HG03558 (cell line): Measurements from ENCODE around the gene CD9.
A peak's percentile ranks its signal among the peaks of the same experiment; 100 is the strongest.
"Not testable (repeated sequence)": the region's sequence is repeated elsewhere in the genome, so short reads cannot be mapped to it uniquely, and the experiment has no call there.

Experiments
- ATAC-seq: cut with Tn5 transposase; IDR thresholded peaks from one replicate; pipeline ENCODE4 v1.9.1; 2021; ENCODE audit warnings: moderate number of reproducible peaks; ENCODE audit not compliant: unreplicated experiment; ENCODE audit errors: extremely low read depth

CD9 gene, protein sequence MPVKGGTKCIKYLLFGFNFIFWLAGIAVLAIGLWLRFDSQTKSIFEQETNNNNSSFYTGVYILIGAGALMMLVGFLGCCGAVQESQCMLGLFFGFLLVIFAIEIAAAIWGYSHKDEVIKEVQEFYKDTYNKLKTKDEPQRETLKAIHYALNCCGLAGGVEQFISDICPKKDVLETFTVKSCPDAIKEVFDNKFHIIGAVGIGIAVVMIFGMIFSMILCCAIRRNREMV

DNA sequence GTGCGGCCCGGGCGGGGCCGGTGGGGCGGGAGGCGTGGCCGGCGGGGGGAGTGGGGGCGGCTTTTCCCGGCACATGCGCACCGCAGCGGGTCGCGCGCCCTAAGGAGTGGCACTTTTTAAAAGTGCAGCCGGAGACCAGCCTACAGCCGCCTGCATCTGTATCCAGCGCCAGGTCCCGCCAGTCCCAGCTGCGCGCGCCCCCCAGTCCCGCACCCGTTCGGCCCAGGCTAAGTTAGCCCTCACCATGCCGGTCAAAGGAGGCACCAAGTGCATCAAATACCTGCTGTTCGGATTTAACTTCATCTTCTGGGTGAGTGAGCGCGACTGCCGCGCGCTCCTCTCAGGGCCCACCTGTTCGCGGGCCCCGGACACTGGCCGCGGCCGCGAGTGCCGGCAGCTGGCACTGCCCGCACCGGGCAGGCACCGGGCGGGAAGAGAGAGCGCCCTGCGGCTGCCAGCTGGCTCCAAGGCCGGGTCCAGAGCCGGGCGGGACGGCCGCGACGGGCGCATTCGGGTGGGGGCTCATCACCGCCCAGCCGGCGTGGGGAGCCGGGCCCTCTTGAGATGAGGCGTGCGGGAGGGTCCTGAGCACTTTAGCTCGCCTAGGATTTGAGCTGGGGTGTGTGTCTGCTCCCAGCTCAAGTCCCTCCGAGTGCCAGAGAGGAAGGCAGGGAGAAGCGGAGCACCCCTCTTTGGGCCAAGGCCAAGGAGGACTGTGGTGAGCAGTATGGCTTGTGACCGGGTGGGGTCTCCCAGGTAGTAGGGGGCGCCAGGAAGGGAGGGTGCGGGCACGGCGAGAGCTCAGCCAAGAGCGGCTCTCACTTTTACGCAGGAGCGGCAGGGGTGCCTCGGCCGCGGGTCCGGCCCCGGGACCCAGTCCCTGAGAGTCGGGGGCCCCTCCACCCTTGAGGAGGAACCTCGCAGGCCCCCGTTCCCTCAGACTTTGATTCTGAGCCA is at the start of gene CD9:
Gene CD9 (plus strand): TSS at position 145 of the 957 bp plus-strand sequence. CDS start 100 bp downstream, at position 245.
- ATAC-seq = no peak

DNA sequence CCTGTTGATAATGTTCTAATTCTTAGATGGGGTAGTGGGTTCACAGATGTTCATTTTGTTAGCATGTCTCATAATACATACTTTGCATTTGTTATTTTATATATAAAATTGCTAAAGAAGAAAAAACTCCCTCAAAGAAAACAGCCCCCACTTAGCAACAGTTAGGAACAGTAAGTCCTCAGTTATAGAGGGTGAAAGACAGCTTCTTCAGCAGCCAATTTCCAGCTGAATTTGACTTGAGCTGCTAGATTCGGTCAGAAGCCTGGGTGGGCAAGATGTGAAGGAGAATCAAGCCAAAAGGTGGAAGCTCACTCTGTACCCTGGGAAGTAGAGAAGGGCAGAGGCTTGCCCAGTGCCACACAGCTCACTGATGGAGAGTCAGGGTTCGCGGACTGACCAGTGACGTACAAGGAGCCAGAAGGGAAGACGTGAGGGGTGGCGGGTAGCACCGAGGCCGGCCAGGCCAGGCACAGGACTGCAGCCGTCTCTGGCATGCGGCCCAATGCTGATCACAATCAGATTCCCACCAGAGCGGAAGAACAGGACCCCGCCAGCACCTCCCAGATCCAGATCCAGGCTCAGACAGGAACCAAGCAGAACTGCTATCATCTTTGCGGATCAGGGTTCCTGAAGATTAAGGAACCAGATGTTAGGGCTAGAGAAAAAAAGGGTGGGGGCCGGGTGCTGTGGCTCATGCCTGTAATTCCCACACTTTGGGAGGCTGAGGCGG is 45.3 kb upstream of the CD9 start:
- no peak for ATAC-seq

DNA sequence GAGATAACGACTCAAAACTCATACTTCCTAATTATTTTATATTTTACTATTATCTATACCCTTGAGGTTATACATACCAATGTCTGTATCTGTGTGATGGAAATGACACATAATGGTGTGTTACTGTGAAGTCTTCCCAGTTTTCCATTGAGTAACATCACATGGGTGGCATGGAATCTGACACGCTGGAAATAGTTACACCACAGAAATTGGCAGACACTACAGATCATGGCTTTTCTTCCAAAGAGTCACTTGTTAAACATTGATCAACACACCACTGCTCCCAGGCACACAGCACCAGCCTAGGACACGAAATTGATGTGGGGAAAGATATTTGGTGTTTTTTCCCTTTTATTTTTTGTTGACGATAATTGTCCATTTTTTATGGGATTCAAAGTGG is 42.7 kb upstream of the CD9 start:
- no peak for ATAC-seq

DNA sequence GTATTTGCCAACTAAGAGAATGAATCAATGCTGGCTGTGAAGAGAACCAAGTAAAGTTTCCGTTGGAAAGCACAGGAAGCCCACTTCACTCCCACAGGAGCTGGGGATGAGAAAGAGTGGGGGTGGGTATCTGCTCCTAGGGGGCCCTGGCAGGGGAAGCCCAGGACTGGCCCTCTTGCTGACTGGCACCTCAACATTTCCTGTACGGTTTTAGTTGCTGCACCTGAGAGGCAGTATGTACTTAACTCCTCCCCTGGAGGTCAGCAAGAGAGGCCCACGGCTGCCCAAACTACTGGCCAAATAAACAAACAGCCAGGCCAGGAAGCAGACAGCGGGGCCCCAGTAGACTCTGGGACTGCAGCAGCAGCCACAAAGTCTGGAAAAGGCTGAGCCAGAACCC is 41.9 kb upstream of the CD9 start:
- ATAC-seq = no peak

DNA sequence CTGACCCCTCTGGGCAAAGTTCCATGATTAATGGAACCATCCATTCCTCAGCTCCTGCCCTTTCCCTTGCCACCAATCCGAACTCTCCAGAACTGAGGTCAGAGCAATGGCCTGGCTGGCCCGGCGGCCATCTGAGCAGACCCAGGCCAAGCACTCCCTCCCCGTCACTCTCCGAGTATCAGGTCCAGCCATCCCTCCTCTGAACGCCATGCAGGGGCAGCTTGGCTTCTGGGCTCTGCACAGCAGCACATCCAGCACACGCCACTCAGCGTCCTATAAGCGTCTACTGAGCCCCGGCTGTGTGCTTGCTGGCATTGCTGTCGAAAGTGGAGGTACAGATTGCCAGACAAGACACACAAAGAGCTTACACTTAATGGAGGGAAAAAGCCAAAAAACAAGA is 41.5 kb upstream of the CD9 start:
- no peak for ATAC-seq

DNA sequence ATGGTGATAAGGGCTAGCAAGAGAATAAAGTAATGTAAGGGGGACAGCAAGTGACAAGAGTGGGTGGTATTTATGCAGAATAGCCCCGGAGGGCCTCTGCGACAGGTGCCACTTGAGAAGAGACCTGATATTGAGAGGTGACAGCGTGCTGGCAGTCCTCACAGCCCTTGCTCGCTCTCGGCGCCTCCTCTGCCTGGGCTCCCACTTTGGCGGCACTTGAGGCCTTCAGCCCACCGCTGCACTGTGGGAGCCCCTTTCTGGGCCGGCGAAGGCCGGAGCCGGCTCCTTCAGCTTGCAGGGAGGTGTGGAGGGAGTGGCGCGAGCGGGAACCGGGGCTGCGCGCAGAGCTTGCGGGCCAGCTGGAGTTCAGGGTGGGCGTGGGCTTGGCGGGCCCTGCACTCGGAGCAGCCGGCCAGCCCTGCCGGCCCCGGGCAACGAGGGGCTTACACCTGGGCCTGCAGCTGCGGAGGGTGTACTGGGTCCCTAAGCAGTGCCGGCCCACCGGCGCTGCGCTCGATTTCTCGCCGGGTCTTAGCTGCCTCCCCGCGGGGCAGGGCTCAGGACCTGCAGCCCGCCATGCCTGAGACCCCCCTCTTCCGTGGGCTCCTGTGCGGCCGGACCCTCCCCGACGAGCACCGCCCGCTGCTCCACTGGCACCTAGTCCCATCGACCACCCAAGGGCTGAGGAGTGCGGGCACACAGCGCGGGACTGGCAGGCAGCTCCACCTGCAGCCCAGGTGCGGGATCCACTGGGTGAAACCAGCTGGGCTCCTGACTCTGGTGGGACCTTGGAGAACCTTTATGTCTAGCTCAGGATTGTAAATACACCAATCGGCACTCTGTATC is 40.8 kb upstream of the CD9 start:
- ATAC-seq = not testable (repeated sequence)

DNA sequence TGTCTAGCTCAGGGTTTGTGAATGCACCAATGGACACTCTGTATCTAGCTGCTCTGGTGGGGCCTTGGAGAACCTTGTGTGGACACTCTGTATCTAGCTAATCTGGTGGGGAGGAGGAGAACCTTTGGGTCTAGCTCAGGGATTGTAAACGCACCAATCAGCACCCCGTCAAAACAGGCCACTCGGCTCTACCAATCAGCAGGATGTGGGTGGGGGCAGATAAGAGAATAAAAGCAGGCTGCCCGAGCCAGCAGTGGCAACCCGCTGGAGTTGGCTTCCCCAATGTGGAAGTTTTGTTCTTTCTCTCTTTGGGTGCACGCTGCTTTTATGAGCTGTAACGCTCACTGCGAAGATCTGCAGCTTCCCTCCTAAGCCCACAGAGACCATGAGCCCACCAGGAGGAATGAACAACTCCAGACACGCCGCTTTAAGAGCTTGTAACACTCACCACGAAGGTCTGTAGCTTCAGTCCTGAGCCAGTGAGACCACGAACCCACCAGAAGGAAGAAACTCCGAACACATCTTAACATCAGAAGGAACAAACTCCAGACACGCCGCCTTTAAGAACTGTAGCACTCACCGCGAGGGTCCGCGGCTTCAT is 40.1 kb upstream of the CD9 start:
- ATAC-seq = not testable (repeated sequence)

DNA sequence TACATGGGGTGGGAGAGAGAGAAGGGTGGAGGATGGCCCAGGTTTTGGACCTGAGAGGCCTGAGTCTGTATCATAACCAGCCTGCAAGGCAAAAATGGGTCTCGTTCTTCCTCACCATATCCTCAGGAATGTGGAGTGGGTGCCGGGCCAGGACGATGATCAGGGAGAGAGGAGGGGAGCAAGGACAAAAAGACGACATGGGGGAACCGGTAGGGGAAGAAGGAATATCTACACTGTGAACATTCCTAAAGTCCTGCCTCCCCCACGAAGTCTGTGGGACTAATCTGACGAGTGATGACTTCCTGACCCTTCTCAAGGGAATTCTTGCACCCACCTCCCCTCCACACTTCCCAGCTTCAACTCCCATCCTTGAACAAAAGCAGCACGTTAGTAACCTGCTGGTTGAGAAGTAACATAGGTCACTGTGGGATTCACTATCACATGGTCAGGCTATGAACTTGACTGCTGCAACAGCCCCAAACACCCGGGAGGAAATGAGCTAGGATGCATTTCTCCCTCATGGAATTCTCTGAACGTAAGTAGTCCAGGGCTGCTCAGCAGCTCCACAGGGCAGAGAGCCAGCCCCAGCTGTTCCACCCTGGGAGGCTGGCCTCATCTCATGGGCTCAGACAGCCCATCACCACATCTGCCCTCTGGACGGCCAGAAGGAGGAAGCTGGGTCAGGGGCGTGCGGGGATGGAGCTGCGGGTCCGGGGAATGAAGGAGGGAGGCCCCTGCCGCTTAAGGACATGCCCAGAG is 38.9 kb upstream of the CD9 start:
- no peak for ATAC-seq

DNA sequence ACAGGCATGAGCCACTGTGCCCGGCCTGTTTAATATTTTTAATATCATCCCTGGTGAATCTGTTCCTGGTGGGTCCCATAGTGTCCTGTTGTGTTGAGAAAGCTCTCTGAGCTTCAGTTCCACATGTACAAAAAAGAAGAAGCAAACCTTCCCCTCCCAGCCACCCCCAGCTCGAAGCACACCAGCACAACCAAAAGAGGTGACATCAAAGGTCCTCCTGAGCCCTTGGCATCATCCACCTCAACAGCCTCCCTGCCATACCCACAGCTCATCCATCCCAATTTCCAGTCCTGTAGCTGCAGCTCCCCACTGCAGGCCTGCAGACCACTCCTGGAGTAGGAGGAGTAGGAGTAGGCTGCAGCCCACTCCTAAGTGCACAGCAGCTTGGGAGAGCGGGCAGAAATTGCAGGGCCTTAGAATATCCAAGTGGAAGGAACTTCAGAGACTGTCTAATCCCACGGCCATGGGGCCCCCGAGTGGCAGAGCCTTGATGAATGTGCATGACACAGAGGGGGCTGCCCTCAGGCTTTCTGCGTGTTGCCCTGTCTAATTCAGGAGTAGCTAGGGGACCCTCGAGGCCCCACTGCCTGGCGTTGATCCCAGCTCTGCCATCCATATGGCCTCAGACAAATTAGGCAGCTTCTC is 36.7 kb upstream of the CD9 start:
- no peak for ATAC-seq

DNA sequence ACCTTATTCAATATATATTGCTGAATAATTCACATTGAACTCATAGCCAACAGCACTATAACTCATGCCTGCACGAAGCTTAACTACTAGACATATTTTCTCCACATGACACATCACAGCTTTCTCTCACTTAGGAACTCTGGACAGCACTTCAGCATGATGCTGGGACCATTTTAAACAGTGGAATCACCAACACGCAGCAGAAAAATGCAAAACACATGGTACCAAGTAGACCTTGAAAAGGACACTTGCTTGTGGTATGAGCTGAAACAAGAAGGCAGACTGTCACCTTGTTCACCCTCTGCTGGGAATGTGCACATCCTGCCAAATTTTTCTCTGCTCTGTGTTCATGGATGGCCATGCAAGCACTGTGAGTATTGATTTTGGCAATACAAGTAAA is 34.8 kb upstream of the CD9 start:
- no peak for ATAC-seq

DNA sequence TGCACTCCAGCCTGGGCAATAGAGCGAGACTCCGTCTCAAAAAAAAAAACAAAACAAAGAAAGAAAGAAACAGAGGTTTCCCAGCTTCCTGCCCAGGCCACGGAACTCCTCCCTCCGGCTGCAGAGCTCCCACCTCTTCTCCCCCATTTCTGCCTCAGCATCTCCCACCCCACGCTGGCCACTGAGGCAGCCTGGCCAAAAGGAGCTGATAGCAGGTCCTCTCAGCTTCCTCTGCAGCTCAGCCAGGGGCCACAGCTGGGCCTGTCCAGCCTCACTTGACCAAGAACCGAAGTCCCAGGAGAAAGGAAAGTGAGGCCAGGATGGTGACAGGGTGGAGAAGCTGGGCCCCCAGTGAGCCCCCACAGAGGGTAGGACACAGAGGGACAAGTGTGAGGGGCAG is 33.4 kb upstream of the CD9 start:
- ATAC-seq = no peak

DNA sequence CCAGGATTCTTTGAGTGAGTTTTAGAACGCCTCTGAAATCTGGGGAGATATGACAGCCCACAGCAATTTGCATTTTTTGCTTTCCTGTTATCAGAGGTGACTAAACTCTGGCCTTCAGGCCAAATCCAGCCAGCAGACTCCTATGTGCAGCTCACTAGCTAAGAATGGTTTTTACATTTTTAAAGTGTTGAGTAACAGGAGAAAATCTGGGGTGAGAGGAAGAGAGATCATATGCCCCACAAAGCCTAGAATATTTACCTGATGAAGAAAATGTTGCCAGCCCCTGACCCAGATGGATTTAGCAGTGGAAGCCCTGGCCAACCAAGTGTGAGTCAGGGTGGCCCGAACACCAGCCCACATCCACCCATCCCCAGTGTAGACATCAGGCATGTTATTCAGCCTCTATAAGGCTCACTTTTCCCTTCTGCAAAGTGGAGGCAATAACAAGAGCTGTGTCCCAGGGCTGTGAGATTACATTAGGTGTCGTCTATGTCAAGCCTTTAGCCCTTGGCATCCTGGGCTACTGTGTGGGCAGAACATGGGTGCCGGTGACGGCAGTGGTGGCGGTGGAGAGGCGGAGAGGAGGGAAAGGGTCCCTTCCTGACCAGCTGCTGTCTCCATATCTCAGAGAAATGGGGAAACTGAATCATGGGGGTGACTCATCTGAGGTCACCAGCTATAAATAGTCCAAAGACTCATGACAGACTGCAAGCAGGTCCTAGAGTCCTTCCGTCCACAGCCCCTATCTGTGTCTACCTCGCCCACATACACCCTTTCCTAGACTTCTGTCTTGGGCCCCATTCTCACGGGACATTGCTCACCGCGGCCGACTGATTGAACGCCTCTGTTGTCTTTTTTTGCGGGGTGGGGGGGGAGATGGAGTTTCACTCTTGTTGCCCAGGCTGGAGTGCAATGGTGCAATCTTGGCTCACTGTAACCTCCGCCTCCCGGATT is 32.6 kb upstream of the CD9 start:
- peak; percentile 59 for ATAC-seq

DNA sequence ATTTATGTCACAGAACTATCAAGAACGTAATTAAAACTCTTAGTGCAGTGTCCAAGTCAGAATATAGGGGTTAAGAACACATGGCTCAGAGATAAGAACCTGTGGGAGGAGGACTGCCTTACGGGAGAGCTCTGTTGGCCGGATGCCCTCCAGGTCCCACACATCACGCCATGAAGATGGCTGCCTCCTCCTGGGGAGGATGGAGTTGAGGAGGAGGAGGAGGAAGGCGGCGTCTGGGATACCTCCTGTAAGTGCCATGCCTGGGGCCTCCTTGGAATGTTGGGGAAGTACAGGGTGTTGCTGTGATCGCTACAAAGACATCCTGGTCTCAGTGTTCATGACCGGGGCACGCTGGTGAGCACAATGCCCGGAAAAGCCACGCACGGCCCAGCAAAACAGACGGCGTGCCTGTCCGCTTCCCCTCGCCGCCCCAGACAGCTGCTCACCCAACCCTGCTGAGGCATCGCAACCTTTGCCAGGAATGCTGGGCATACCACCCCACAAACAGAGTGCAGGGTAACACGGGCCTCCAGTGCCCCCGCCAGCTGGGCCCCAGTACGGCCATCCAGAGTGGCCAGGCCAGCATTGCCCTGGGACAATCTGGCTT is 28.7 kb upstream of the CD9 start:
- no peak for ATAC-seq

DNA sequence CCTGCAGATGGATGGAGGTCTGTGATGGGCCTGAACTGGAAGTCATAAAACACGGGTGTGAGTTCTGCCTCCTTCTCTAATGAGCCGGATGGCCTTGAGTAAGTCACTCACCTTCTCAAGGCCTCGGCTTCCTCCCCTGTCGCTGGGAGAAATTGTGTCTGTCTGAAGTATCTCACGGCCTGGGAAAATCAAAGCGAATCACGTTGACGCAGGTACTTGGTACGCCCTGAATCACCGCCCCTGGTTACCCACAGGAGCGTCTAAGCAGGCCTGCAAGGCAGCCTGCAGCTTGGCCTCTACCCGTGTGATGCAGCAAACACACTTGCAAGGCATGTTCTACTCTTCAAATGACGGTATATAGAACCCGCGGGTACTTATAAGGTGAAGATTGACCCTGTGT is 28.1 kb upstream of the CD9 start:
- ATAC-seq = no peak

DNA sequence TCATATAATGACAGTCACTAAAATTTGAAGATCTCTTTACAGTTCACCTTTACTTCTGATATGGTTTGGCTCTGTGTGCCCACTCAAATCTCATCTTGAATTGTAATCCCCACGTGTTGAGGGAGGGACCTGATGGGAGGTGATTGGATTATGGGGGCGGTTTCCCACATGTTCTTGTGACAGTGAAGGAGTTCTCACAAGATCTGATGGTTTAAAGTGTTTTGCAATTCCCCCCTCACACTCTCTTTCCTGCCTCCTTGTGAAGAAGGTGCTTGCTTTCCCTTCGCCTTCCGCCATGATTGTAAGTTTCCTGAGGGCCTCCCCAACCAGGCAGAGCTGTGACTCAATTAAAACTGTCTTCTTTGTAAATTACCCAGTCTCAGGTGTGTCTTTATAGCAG is 27.3 kb upstream of the CD9 start:
- no peak for ATAC-seq

DNA sequence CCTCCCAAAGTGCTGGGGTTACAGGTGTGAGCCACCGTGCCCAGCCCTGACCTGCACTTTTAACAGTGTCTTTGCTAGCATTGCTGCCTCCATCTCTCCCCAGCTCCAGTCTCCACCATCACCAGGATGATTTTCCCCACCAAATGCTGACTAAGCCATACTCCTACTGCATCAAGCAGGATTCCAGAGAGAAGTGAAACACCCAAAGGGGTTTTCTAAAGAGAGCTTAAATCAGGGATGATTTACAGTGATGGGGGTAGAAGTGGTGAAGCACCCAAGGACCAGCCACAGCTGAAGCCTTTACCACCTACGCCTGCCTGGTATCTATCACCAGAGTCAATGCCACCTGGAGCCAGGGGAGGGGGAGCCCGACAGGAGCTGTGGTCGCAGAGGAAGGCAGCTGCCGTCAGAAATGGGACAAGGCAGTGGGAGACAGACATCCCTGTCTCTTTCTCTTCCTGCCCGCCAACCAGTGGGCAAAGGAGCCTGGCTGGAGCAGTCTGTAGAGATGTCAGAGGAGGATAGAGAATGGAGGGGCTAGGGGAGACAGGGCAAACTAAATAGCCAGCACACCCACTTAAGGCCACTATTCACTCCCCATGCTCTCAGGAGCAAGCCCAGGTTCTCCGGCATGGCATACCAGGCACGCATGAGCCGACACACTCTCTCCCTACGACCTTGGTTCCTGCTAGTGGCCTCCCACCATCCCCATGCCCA is 22.4 kb upstream of the CD9 start:
- ATAC-seq = no peak
